Neuronal stem cell (in vitro differentiated cells): Measurements from ENCODE around the gene KCNAB2.
A peak's percentile ranks its signal among the peaks of the same experiment; 100 is the strongest.

Source experiments
- DNase-seq: peaks from one replicate; pipeline ENCODE4 v3.0.0-alpha.2; 2013; ENCODE audit warnings: low spot score
- H2AFZ ChIP-seq: one replicate; pipeline ENCODE4 v1.6.1; 2013; ENCODE audit warnings: mild to moderate bottlenecking, low read length, inconsistent platforms
- H2AK5ac ChIP-seq: 2 replicates; pipeline ENCODE4 v1.6.1; 2013; ENCODE audit warnings: low read depth, mild to moderate bottlenecking, inconsistent platforms, low read length, moderate library complexity, mixed read lengths
- H2BK120ac ChIP-seq: 2 replicates; pipeline ENCODE4 v1.6.1; 2013; ENCODE audit warnings: low read depth, mild to moderate bottlenecking, inconsistent platforms, low read length, moderate library complexity, mixed read lengths
- H2BK12ac ChIP-seq: one replicate; pipeline ENCODE4 v1.6.1; 2013; ENCODE audit warnings: low read length, inconsistent platforms
- H2BK15ac ChIP-seq: 2 replicates; pipeline ENCODE4 v1.6.1; 2013; ENCODE audit warnings: mild to moderate bottlenecking, low read length, inconsistent platforms, mixed read lengths
- H2BK5ac ChIP-seq: one replicate; pipeline ENCODE4 v1.6.1; 2013; ENCODE audit warnings: inconsistent platforms, mild to moderate bottlenecking, low read length, moderate library complexity
- H3K14ac ChIP-seq: one replicate; pipeline ENCODE4 v1.6.1; 2013; ENCODE audit warnings: low read length, inconsistent platforms
- H3K18ac ChIP-seq: 2 replicates; pipeline ENCODE4 v1.6.1; 2013; ENCODE audit warnings: low read length, inconsistent platforms
- H3K23ac ChIP-seq: 2 replicates; pipeline ENCODE4 v1.6.1; 2013; ENCODE audit warnings: low read depth, mild to moderate bottlenecking, mixed read lengths, low read length, inconsistent platforms; ENCODE audit not compliant: poor library complexity
- H3K27ac ChIP-seq: replicated peaks from 3 replicates; pipeline ENCODE4 v1.5.1; 2013; ENCODE audit warnings: low read length, inconsistent platforms
- H3K27me3 ChIP-seq, 3 experiments: 2 replicates each; pipeline ENCODE4 v1.6.1; 2013; ENCODE audit warnings: low read length in 3 of 3, mild to moderate bottlenecking in 2 of 3, inconsistent platforms in 1 of 3, low read depth in 1 of 3, mixed read lengths in 1 of 3, moderate library complexity in 1 of 3; ENCODE audit not compliant: control insufficient read depth in 3 of 3, insufficient read depth in 3 of 3
- H3K36me3 ChIP-seq, 2 donors: replicated peaks in 1 of 2; 2 replicates each; pipeline ENCODE4 v1.6.1; 2013; ENCODE audit warnings: low read length in 2 of 2; ENCODE audit not compliant: control insufficient read depth in 2 of 2, insufficient read depth in 2 of 2
- H3K4ac ChIP-seq: 2 replicates; pipeline ENCODE4 v1.6.1; 2013; ENCODE audit warnings: inconsistent platforms, mild to moderate bottlenecking, low read length, moderate library complexity
- H3K4me1 ChIP-seq, 2 donors: 1 replicate in 1 of 2; 2 replicates in 1 of 2; pipeline ENCODE4 v1.6.1; 2013; ENCODE audit warnings: low read length in 2 of 2, low read depth in 1 of 2; ENCODE audit not compliant: control insufficient read depth in 2 of 2, insufficient read depth in 1 of 2
- H3K4me2 ChIP-seq: one replicate; pipeline ENCODE4 v1.6.1; 2013; ENCODE audit warnings: mild to moderate bottlenecking, low read length, inconsistent platforms; ENCODE audit not compliant: insufficient read depth, poor library complexity, severe bottlenecking
- H3K4me3 ChIP-seq, 2 donors: 2 replicates each; pipeline ENCODE4 v1.5.1; 2013; ENCODE audit warnings: low read length in 2 of 2, mild to moderate bottlenecking in 2 of 2, inconsistent platforms in 1 of 2, moderate library complexity in 1 of 2
- H3K79me1 ChIP-seq: one replicate; pipeline ENCODE4 v1.6.1; 2013; ENCODE audit warnings: low read depth, mild to moderate bottlenecking, inconsistent platforms, low read length, moderate library complexity
- H3K9ac ChIP-seq: one replicate; pipeline ENCODE4 v1.6.1; 2013; ENCODE audit warnings: mild to moderate bottlenecking, low read depth, low read length, inconsistent platforms; ENCODE audit not compliant: poor library complexity
- H3K9me3 ChIP-seq, 2 donors: replicated peaks in 1 of 2; 2 replicates each; pipeline versions ENCODE3 to v1.6.1; 2013; ENCODE audit warnings: low read length in 2 of 2, mild to moderate bottlenecking in 2 of 2, inconsistent platforms in 1 of 2, low read depth in 1 of 2, mixed read lengths in 1 of 2, moderate library complexity in 1 of 2; ENCODE audit not compliant: control insufficient read depth in 2 of 2, insufficient read depth in 1 of 2
- H4K8ac ChIP-seq: one replicate; pipeline ENCODE4 v1.6.1; 2013; ENCODE audit warnings: low read depth, mild to moderate bottlenecking, inconsistent platforms, low read length, moderate library complexity
- H4K91ac ChIP-seq: one replicate; pipeline ENCODE4 v1.6.1; 2013; ENCODE audit warnings: low read length, low read depth, mild to moderate bottlenecking, inconsistent platforms; ENCODE audit not compliant: poor library complexity
- WGBS, 2 donors: extraction: QIAGEN DNeasy Blood & Tissue Kit; methylation state at CpG; one replicate each; pipeline ENCODE4 v1.1.7; 2013; ENCODE audit warnings: missing lambda C conversion rate in 2 of 2, mixed read lengths in 1 of 2; ENCODE audit not compliant: insufficient read length in 2 of 2, insufficient replicate concordance in 1 of 2; ENCODE audit errors: extremely low coverage in 2 of 2; 5-methylcytosine and 5-hydroxymethylcytosine counted together

Gene KCNAB2

GRCh38 chr1:6077506-6077905 is 31.8 kb downstream of the KCNAB2 start:
- no peak overlapping the region for H4K91ac ChIP-seq
- no peak overlapping the region for H2AFZ ChIP-seq
- no peaks in the 10 kb centered on the region for H3K9me3 ChIP-seq
- H3K79me1 ChIP-seq: no peaks in the 10 kb centered on the region
- no peak overlapping the region for H3K4ac ChIP-seq
- no peak overlapping the region for H3K27ac ChIP-seq
- no peak overlapping the region for H2BK120ac ChIP-seq
- H2BK15ac ChIP-seq: no peak overlapping the region
- no peak overlapping the region for H2BK5ac ChIP-seq
- H3K27me3 ChIP-seq: peaks cover 0 to 38% (median 0%) of the 10 kb centered on the region in 3 experiments
- H2AK5ac ChIP-seq: peak overlapping the region; percentile 47
- no peak overlapping the region for H2BK12ac ChIP-seq
- H3K4me1 ChIP-seq: peaks cover 0 to 10% of the 10 kb centered on the region in 2 donors
- no peak overlapping the region for H3K4me2 ChIP-seq
- H3K18ac ChIP-seq: no peak overlapping the region
- peak overlapping the region; percentile 32 for H3K23ac ChIP-seq
- no peaks in the 10 kb centered on the region for H3K36me3 ChIP-seq
- no peak overlapping the region for H4K8ac ChIP-seq
- H3K14ac ChIP-seq: no peak overlapping the region
- H3K9ac ChIP-seq: no peak overlapping the region
- no peak overlapping the region for H3K4me3 ChIP-seq
- no CpG with 5 or more reads among the region's 19 CpGs for WGBS, 2 donors
- no peak for DNase-seq

- no peak overlapping the region for H4K8ac ChIP-seq
- no CpG with 5 or more reads among the region's 16 CpGs for WGBS, 2 donors
Observed at GRCh38 chr1:6077919-6078318, 32.2 kb downstream of the KCNAB2 start.

GRCh38 chr1:6080469-6080868 is 34.8 kb downstream of the KCNAB2 start:
- H2BK5ac ChIP-seq: no peak overlapping the region
- H3K9me3 ChIP-seq: no peaks in the 10 kb centered on the region
- no peak for DNase-seq
- no peaks in the 10 kb centered on the region for H3K36me3 ChIP-seq
- H3K18ac ChIP-seq: no peak overlapping the region
- H3K23ac ChIP-seq: no peak overlapping the region
- no peak overlapping the region for H4K8ac ChIP-seq
- no peak overlapping the region for H2BK12ac ChIP-seq
- H4K91ac ChIP-seq: no peak overlapping the region
- no peak overlapping the region for H3K9ac ChIP-seq
- H3K4ac ChIP-seq: no peak overlapping the region
- no peak overlapping the region for H3K4me3 ChIP-seq
- H3K79me1 ChIP-seq: no peaks in the 10 kb centered on the region
- H2AFZ ChIP-seq: no peak overlapping the region
- H3K14ac ChIP-seq: no peak overlapping the region
- no peak overlapping the region for H2BK120ac ChIP-seq
- no CpG with 5 or more reads among the region's 12 CpGs for WGBS, 2 donors
- peaks cover 0 to 20% of the 10 kb centered on the region in 2 donors for H3K4me1 ChIP-seq
- H3K27ac ChIP-seq: no peak overlapping the region
- no peak overlapping the region for H3K4me2 ChIP-seq
- no peak overlapping the region for H2BK15ac ChIP-seq
- no peak overlapping the region for H2AK5ac ChIP-seq
- peaks cover 0 to 48% (median 0%) of the 10 kb centered on the region in 3 experiments for H3K27me3 ChIP-seq

More at GRCh38 chr1:6077919-6078318, 32.2 kb downstream of the KCNAB2 start:
- H3K27me3 ChIP-seq: peaks cover 0 to 42% (median 0%) of the 10 kb centered on the region in 3 experiments
- peaks cover 0 to 14% of the 10 kb centered on the region in 2 donors for H3K4me1 ChIP-seq
- H3K14ac ChIP-seq: no peak overlapping the region
- no peak overlapping the region for H3K9ac ChIP-seq
- no peak overlapping the region for H2BK5ac ChIP-seq
- no peak overlapping the region for H2BK120ac ChIP-seq
- no peaks in the 10 kb centered on the region for H3K79me1 ChIP-seq
- no peak overlapping the region for H3K4me2 ChIP-seq
- no peak overlapping the region for H4K91ac ChIP-seq
- no peak overlapping the region for H3K4me3 ChIP-seq
- H2AK5ac ChIP-seq: peak overlapping the region; percentile 47
- no peak overlapping the region for H2BK15ac ChIP-seq
- H3K23ac ChIP-seq: peak overlapping the region; percentile 32
- H2AFZ ChIP-seq: no peak overlapping the region
- H3K27ac ChIP-seq: no peak overlapping the region
- no peak for DNase-seq
- no peaks in the 10 kb centered on the region for H3K36me3 ChIP-seq
- no peaks in the 10 kb centered on the region for H3K9me3 ChIP-seq
- no peak overlapping the region for H3K18ac ChIP-seq
- no peak overlapping the region for H2BK12ac ChIP-seq
- H3K4ac ChIP-seq: no peak overlapping the region

DNA sequence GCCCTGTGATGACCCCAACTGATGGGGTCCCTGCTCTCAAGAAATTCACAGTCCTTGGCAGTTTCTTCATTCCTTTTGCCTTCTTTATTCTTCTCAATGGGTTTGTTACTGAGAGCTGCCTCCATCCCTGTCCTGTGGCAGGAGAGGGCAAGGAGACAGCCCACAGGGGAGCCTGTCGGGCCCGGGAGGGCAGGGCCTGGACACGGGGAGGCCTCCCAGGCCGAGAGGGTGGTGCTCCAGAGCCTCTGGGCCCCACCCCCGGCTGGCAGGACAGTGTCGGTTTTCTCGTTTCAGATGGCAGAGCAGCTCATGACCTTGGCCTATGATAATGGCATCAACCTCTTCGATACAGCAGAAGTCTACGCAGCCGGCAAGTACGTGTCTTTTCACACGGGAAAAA is 36.2 kb downstream of the KCNAB2 start:
- Histone ChIP-seq H3K18ac (no peak overlapping the region), H3K4me3 (no peak overlapping the region), H3K9me3 (no peaks in the 10 kb centered on the region), H2BK12ac (no peak overlapping the region), H3K27ac (no peak overlapping the region), H3K4me2 (no peak overlapping the region), H2AFZ (no peak overlapping the region), H2BK120ac (no peak overlapping the region), H3K4ac (no peak overlapping the region), H3K9ac (no peak overlapping the region), H3K4me1 (peaks cover 0 to 20% of the 10 kb centered on the region in 2 donors), H3K23ac (peak overlapping the region; percentile 29), H2BK5ac (no peak overlapping the region), H4K8ac (no peak overlapping the region), H2AK5ac (peak overlapping the region; percentile 17), H3K27me3 (peaks cover 0 to 52% (median 0%) of the 10 kb centered on the region in 3 experiments), H3K36me3 (no peaks in the 10 kb centered on the region), H3K79me1 (no peaks in the 10 kb centered on the region), H4K91ac (no peak overlapping the region), H2BK15ac (no peak overlapping the region), H3K14ac (no peak overlapping the region)
- no CpG with 5 or more reads among the region's 12 CpGs for WGBS, 2 donors
- no peak for DNase-seq
